ENCODE data around the gene TBC1D8.

GRCh38 chr2:101157272-101157671 lies 6.1 kb upstream of the TBC1D8 start:
- TF ChIP-seq, protein P1, sequence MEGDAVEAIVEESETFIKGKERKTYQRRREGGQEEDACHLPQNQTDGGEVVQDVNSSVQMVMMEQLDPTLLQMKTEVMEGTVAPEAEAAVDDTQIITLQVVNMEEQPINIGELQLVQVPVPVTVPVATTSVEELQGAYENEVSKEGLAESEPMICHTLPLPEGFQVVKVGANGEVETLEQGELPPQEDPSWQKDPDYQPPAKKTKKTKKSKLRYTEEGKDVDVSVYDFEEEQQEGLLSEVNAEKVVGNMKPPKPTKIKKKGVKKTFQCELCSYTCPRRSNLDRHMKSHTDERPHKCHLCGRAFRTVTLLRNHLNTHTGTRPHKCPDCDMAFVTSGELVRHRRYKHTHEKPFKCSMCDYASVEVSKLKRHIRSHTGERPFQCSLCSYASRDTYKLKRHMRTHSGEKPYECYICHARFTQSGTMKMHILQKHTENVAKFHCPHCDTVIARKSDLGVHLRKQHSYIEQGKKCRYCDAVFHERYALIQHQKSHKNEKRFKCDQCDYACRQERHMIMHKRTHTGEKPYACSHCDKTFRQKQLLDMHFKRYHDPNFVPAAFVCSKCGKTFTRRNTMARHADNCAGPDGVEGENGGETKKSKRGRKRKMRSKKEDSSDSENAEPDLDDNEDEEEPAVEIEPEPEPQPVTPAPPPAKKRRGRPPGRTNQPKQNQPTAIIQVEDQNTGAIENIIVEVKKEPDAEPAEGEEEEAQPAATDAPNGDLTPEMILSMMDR (IDR thresholded peaks at IDR 0.05), result no peak
- TF ChIP-seq POLR2A (IDR thresholded peaks at IDR 0.05), result no peak
